OCI-LY3 (cell line): ENCODE data around the gene ATP5PB.

Experiments
- EZH2phosphoT487 ChIP-seq: fragments of 200-600 bp; shearing (Covaris generic); IDR thresholded peaks from 2 replicates; pipeline ENCODE4 v1.6.1; 2018; ENCODE audit warnings: antibody characterized with exemption, mixed run types, low read depth
- TF ChIP-seq, protein P1 (sequence below): fragments of 200-600, 300-600 bp; sonication (generic); IDR thresholded peaks from 2 replicates; pipeline ENCODE4 v1.5.1; 2014; ENCODE audit warnings: antibody characterized with exemption, low read length, low read depth

DNA sequence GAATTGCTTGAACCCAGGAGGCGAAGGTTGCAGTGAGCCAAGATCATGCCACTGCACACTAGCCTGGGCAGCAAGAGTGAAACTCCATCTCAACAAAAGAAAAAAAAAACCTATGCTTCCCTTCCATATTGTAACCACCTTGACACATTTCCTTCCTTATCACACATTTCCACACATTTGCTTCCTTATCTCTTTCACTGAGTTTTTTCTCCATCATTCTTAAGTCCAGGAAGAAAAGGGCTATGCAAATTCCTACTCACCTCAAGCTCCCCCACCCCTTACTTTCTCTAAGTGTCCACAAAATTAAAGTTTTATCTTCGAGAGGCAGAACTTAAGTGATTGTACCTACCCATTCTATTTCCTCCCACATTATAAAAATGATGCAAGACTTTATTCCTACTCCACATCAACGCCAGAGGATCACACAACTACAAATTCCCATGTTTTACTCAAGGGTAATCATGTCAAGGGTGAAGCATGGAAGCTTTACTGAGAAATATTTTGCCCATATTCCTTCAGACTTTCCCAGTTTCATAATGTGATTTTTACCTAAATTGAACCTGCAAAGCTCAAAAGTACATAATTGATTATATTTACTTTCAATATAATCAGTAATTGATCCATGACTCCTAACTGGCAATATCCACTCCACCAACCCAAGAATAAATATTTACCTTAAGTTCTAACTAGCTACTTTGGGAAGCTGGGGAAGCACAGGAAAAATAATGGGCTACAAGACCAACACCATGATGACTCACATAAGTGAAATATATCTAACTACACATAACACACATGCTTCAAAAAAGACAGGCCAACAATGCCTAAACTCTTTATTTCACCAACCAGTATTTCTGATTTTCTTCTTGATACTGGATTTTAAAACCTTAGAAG is 9.6 kb upstream of the ATP5PB start:
- TF ChIP-seq, protein P1, sequence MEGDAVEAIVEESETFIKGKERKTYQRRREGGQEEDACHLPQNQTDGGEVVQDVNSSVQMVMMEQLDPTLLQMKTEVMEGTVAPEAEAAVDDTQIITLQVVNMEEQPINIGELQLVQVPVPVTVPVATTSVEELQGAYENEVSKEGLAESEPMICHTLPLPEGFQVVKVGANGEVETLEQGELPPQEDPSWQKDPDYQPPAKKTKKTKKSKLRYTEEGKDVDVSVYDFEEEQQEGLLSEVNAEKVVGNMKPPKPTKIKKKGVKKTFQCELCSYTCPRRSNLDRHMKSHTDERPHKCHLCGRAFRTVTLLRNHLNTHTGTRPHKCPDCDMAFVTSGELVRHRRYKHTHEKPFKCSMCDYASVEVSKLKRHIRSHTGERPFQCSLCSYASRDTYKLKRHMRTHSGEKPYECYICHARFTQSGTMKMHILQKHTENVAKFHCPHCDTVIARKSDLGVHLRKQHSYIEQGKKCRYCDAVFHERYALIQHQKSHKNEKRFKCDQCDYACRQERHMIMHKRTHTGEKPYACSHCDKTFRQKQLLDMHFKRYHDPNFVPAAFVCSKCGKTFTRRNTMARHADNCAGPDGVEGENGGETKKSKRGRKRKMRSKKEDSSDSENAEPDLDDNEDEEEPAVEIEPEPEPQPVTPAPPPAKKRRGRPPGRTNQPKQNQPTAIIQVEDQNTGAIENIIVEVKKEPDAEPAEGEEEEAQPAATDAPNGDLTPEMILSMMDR = no peak
- no peak for TF ChIP-seq EZH2phosphoT487
